ENCODE measurements around the gene CD4. TPM values are rescaled to one million over a fixed set of nuclear protein-coding genes. Genes with fewer than 3 reads are reported as not detected.

CD4 gene
- polyA plus RNA-seq, 1 of the 3 experiments (the other 2 are of a cell fraction) = 0.02 TPM

GRCh38 chr12:6846316-6846869 is 57.1 kb downstream of the CD4 start:
- peaks cover 36 to 49% of the 10 kb centered on the region in 2 experiments for H3K36me3 ChIP-seq (replicated peaks in 1 of 2; ENCODE audit: control insufficient read depth in 1 of 2, insufficient read depth in 2 of 2, low read length in 1 of 2)
- H3F3A ChIP-seq (replicated peaks; ENCODE audit: insufficient read depth) = peaks cover 19% of the 10 kb centered on the region
- no peak overlapping the region for H3K4me3 ChIP-seq (ENCODE audit: low read depth in 2 of 2, low read length in 1 of 2)
- CTCF ChIA-PET = interaction anchor here (11.9 to 19.4 kb wide), 2 partner anchors 16 to 22 kb away, joined by 164 to 225 read pairs; partner anchors contain the start of genes P3H3, SPSB2 and TPI1
- no peaks in the 10 kb centered on the region for H3K9me2 ChIP-seq
- no peak overlapping the region for H3K27ac ChIP-seq (ENCODE audit: low read depth in 2 of 2, low read length in 1 of 2)
- peaks cover 38% of the 10 kb centered on the region for H3K79me2 ChIP-seq (ENCODE audit: insufficient read depth)
- H3K27me3 ChIP-seq (ENCODE audit: insufficient read depth) = no peaks in the 10 kb centered on the region
- WGBS (ENCODE audit: low lambda C conversion rate) = 95% methylated on average over 6 of the region's 7 CpGs
- no peak overlapping the region for H2AFZ ChIP-seq (ENCODE audit: low read depth)
- peaks cover 0 to 7% of the 10 kb centered on the region in 2 experiments; a peak in 1 of 4 replicates for H3K4me1 ChIP-seq (ENCODE audit: control insufficient read depth in 1 of 2, insufficient read depth in 2 of 2, low read depth in 1 of 2, low read length in 1 of 2)
- no peak overlapping the region for H3K4me2 ChIP-seq
- no peaks in the 10 kb centered on the region for H3K9me3 ChIP-seq
- no peak for DNase-seq
- H4K20me1 ChIP-seq (ENCODE audit: insufficient read depth) = no peaks in the 10 kb centered on the region
- TF ChIP-seq MXI1 (IDR thresholded peaks at IDR 0.05; ENCODE audit: low read depth, low read length) (no peak), CTCF (IDR thresholded peaks at IDR 0.05) (no peak), NFIC (IDR thresholded peaks at IDR 0.05; ENCODE audit: borderline replicate concordance) (no peak), RFX5 (IDR thresholded peaks at IDR 0.05; ENCODE audit: low read length) (no peak), MEF2A (IDR thresholded peaks at IDR 0.05; ENCODE audit: borderline replicate concordance, low read depth) (no peak), SIN3A (IDR thresholded peaks at IDR 0.05; ENCODE audit: borderline replicate concordance, low read depth, low read length) (no peak), POLR2AphosphoS5 (IDR thresholded peaks at IDR 0.05; ENCODE audit: low read depth, low read length) (no peak), CHD2 (IDR thresholded peaks at IDR 0.05; ENCODE audit: low read length, partially characterized antibody) (no peak), RCOR1 (IDR thresholded peaks at IDR 0.05; ENCODE audit: low read length) (no peak), SMC3 (IDR thresholded peaks at IDR 0.05; ENCODE audit: low read depth, low read length) (no peak), FOXM1 (IDR thresholded peaks at IDR 0.05; ENCODE audit: low read depth) (no peak), EP300 (IDR thresholded peaks at IDR 0.05; ENCODE audit: borderline replicate concordance in 1 of 2, low read depth in 1 of 2, low read length in 1 of 2) (no peak), IRF3 (IDR thresholded peaks at IDR 0.05; ENCODE audit: low read depth, low read length) (no peak), EZH2phosphoT487 (IDR thresholded peaks at IDR 0.05; ENCODE audit: borderline replicate concordance, low read depth) (no peak), USF1 (IDR thresholded peaks at IDR 0.05; ENCODE audit: borderline replicate concordance, low read depth) (no peak), YY1 (IDR thresholded peaks at IDR 0.05; ENCODE audit: low read depth) (no peak)
- POLR2A ChIA-PET = no interaction called here
- H3K9ac ChIP-seq = no peak overlapping the region
